ENCODE results near the gene RASD2. TPM values are rescaled to one million over a fixed set of nuclear protein-coding genes. Genes with fewer than 3 reads are reported as not detected.

RASD2 gene
- total and polyA plus RNA-seq, 2 donors from 2014 or later = 1.1 to 3.4 TPM

GRCh38 chr22:35551549-35552177, 11.0 kb downstream of the RASD2 start:
- no peaks in the 10 kb centered on the region for H3K4me1 ChIP-seq (ENCODE audit: control insufficient read depth in 2 of 3, insufficient read depth in 2 of 3, low read depth in 1 of 3, low read length in 3 of 3)
- DNase-seq = no peak
- H3K4me3 ChIP-seq (ENCODE audit: low read length in 3 of 3) = no peak overlapping the region
- H3K27me3 ChIP-seq (ENCODE audit: control insufficient read depth, insufficient read depth, low read length) = no peaks in the 10 kb centered on the region
- H3K27ac ChIP-seq (ENCODE audit: low read depth in 2 of 2, low read length in 2 of 2) = no peak overlapping the region
- no peak for FAIRE-seq
- no peak overlapping the region for H3K9ac ChIP-seq (ENCODE audit: low read length in 3 of 3)
- TF ChIP-seq CTCF (IDR thresholded peaks at IDR 0.05; ENCODE audit: borderline replicate concordance, extremely low read depth, insufficient read depth) = no peak
- H3K36me3 ChIP-seq (ENCODE audit: control insufficient read depth in 2 of 3, insufficient read depth in 3 of 3, low read length in 3 of 3) = no peaks in the 10 kb centered on the region
- H3K9me3 ChIP-seq (ENCODE audit: control insufficient read depth in 2 of 3, insufficient read depth in 1 of 3, low read length in 3 of 3) = no peaks in the 10 kb centered on the region
- intact Hi-C loops (cut with DNase I) = no loop called here

GRCh38 chr22:35552196-35552842, 11.7 kb downstream of the RASD2 start:
- H3K9ac ChIP-seq (ENCODE audit: low read length in 3 of 3) = no peak overlapping the region
- H3K4me1 ChIP-seq (ENCODE audit: control insufficient read depth in 2 of 3, insufficient read depth in 2 of 3, low read depth in 1 of 3, low read length in 3 of 3) = no peaks in the 10 kb centered on the region
- FAIRE-seq (no peak), DNase-seq (peak in 4 of 5 donors; percentile 44 to 81 (median 60))
- intact Hi-C loops (cut with DNase I) = no loop called here
- H3K4me3 ChIP-seq (ENCODE audit: low read length in 3 of 3) = no peak overlapping the region
- H3K27ac ChIP-seq (ENCODE audit: low read depth in 2 of 2, low read length in 2 of 2) = no peak overlapping the region
- H3K36me3 ChIP-seq (ENCODE audit: control insufficient read depth in 2 of 3, insufficient read depth in 3 of 3, low read length in 3 of 3) = no peaks in the 10 kb centered on the region
- no peak for TF ChIP-seq CTCF (IDR thresholded peaks at IDR 0.05; ENCODE audit: borderline replicate concordance, extremely low read depth, insufficient read depth)
- H3K27me3 ChIP-seq (ENCODE audit: control insufficient read depth, insufficient read depth, low read length) = no peaks in the 10 kb centered on the region
- no peaks in the 10 kb centered on the region for H3K9me3 ChIP-seq (ENCODE audit: control insufficient read depth in 2 of 3, insufficient read depth in 1 of 3, low read length in 3 of 3)

GRCh38 chr22:35552846-35553245, 12.2 kb downstream of the RASD2 start:
- Histone ChIP-seq H3K36me3 (ENCODE audit: control insufficient read depth in 2 of 3, insufficient read depth in 3 of 3, low read length in 3 of 3) (no peaks in the 10 kb centered on the region), H3K4me1 (ENCODE audit: control insufficient read depth in 2 of 3, insufficient read depth in 2 of 3, low read depth in 1 of 3, low read length in 3 of 3) (no peaks in the 10 kb centered on the region), H3K9ac (ENCODE audit: low read length in 3 of 3) (no peak overlapping the region), H3K27me3 (ENCODE audit: control insufficient read depth, insufficient read depth, low read length) (no peaks in the 10 kb centered on the region), H3K4me3 (ENCODE audit: low read length in 3 of 3) (no peak overlapping the region), H3K9me3 (ENCODE audit: control insufficient read depth in 2 of 3, insufficient read depth in 1 of 3, low read length in 3 of 3) (no peaks in the 10 kb centered on the region), H3K27ac (ENCODE audit: low read depth in 2 of 2, low read length in 2 of 2) (no peak overlapping the region)
- FAIRE-seq = no peak
- TF ChIP-seq CTCF (IDR thresholded peaks at IDR 0.05; ENCODE audit: borderline replicate concordance, extremely low read depth, insufficient read depth) = no peak
- intact Hi-C loops (cut with DNase I) = no loop called here
- no peak for DNase-seq

Data from kidney (tissue), 14 donors.